ENCODE results near the gene RNPS1.
A peak's percentile ranks its signal among the peaks of the same experiment; 100 is the strongest.

The RNPS1 gene

DNA sequence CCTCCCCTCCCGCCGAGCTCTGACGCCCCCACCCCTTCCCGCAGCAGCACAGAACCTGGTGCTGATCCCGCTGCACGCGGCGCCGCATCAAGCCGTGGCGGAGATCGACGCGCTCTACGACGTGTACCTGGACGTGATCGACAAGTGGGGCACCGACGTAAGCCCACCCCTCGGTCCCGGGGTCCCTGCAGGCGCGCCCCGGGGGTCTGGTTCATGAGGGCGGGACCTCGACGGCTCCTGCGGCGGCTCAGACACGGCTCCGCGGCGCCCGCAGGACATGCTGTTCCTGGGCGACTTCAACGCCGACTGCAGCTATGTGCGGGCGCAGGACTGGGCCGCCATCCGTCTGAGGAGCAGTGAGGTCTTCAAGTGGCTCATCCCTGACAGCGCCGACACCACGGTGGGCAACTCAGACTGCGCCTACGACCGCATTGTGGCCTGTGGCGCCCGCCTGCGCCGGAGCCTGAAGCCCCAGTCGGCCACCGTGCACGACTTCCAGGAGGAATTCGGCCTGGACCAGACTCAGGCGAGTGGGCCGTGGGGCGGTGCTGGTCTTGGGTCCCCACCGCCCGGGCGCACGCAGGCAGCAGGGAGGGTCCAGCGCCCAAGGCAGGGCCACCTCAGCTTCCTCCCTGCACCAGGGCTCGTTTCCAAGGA, 30.3 kb downstream of the RNPS1 start:
- FAIRE-seq, result no peak
- TF ChIP-seq POLR2A (IDR thresholded peaks at IDR 0.05; ENCODE audit: low read depth, low read length) (no peak), TAF1 (IDR thresholded peaks at IDR 0.05; ENCODE audit: borderline replicate concordance, low read depth, low read length) (no peak), POLR2AphosphoS5 (IDR thresholded peaks at IDR 0.05; ENCODE audit: low read depth, low read length) (no peak)
- no peak for DNase-seq (ENCODE audit: insufficient read length)

DNA sequence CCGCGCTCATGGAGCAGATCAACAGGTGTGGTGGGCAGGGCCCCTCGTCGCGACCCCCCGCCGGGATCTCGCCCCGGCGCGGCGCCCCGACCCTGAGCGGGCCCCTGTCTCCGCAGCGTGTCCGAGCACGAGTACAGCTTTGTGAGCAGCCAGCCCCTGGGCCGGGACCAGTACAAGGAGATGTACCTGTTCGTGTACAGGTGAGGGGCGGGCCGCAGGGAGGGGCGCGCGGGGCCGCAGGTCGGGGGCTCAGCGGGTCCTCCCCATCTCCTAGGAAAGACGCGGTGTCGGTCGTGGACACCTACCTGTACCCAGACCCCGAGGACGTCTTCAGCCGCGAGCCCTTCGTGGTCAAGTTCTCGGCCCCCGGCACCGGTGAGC, 30.8 kb downstream of the RNPS1 start:
- peak; percentile 31 for DNase-seq (ENCODE audit: insufficient read length)
- no peak for FAIRE-seq
- TF ChIP-seq POLR2A (IDR thresholded peaks at IDR 0.05; ENCODE audit: low read depth, low read length) (no peak), POLR2AphosphoS5 (IDR thresholded peaks at IDR 0.05; ENCODE audit: low read depth, low read length) (no peak), TAF1 (IDR thresholded peaks at IDR 0.05; ENCODE audit: borderline replicate concordance, low read depth, low read length) (no peak)

DNA sequence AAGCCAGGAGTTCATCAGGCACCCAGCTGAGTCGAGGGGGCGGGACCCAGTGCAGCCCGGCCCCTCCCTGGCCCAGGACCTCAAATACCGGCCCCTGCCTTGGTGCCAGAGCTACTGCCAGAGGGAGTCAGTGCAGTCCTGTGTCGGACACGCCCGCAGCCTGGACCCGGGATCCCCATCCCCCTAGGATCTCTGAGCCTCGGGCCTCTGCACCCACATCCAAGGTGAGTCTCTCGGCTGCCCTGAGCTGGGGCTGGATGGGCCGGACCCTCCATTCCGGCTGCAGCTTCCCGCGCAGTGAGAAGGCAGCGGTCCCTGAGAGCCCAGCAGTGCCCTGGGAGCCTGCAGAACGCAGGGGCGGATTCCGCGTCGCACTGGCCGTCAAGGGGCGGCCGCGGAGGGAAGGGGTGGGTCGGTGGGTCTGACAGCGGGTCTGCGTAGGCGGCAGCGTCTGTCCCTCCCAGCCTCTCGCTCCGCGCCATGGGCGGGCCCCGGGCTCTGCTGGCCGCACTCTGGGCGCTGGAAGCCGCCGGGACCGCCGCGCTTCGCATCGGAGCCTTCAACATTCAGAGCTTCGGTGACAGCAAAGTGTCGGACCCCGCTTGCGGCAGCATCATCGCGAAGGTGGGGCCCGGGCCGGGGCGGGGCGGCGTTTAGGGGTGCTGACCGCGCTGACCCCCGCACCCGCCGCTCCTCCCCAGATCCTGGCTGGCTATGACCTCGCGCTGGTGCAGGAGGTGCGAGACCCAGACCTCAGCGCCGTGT, 31.4 kb downstream of the RNPS1 start, which contains the start of gene DNASE1L2:
DNASE1L2 (plus strand) TSS at position 108 of the 765 bp plus-strand sequence; CDS start at position 481, 373 bp downstream.
- TF ChIP-seq POLR2A (IDR thresholded peaks at IDR 0.05; ENCODE audit: low read depth, low read length) (no peak), POLR2AphosphoS5 (IDR thresholded peaks at IDR 0.05; ENCODE audit: low read depth, low read length) (no peak), TAF1 (IDR thresholded peaks at IDR 0.05; ENCODE audit: borderline replicate concordance, low read depth, low read length) (no peak)
- FAIRE-seq, result no peak
- no peak for DNase-seq (ENCODE audit: insufficient read length)

DNA sequence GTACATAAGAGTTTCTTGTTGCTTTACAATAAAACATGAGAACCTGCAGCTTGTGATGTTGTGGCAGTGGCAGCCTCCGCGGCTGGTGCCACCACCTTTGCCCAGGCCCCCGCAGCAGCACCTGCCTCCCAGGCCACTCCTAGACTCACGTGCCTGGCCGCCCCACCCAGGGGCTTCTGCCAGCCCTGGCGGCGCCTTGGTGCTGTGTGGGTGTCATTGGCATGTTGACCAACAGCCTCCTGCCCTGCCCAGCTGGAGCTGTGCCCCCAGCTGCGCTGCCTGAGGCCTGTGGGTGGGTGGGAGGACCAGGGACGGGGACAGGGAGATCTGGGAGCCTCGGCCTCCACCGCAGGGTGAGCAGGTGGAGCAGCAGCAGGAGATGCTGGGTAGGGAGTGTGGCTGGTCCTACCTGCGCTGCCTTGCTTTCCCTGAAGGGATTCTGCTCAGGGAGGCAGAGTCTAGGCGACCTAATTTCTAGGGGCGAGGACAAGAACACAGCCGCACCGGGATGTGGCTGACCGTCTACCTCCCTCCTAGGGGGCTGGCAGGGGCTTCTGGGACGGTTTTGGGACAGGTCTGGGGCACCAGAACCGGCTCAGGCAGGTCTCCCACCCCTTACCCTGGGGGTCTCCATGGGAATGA, 32.1 kb downstream of the RNPS1 start:
- DNase-seq (ENCODE audit: insufficient read length) (no peak), FAIRE-seq (no peak)
- no peak for TF ChIP-seq POLR2A (IDR thresholded peaks at IDR 0.05; ENCODE audit: low read depth, low read length)
- TF ChIP-seq POLR2AphosphoS5 (IDR thresholded peaks at IDR 0.05; ENCODE audit: low read depth, low read length), result 0 out of 2 replicates have a peak, but pooled peaks have one; percentile 5

DNA sequence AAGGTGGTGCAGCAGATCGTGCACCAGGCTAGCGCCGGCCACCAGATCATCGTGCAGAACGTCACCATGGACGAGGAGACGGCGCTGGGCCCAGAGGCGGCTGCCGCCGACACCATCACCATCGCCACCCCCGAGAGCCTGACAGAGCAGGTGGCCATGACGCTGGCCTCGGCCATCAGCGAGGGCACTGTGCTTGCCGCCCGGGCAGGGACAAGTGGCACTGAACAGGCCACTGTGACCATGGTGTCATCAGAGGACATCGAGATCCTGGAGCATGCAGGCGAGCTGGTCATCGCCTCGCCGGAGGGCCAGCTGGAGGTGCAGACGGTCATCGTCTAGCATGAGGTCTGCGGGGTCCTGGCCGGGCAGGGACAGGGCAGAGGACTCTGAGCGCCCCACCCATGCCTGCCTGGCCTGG, 32.7 kb downstream of the RNPS1 start:
- no peak for DNase-seq (ENCODE audit: insufficient read length)
- no peak for TF ChIP-seq TAF1 (IDR thresholded peaks at IDR 0.05; ENCODE audit: borderline replicate concordance, low read depth, low read length)
- TF ChIP-seq POLR2A (IDR thresholded peaks at IDR 0.05; ENCODE audit: low read depth, low read length), result no peak
- no peak for TF ChIP-seq POLR2AphosphoS5 (IDR thresholded peaks at IDR 0.05; ENCODE audit: low read depth, low read length)
- no peak for FAIRE-seq

DNA sequence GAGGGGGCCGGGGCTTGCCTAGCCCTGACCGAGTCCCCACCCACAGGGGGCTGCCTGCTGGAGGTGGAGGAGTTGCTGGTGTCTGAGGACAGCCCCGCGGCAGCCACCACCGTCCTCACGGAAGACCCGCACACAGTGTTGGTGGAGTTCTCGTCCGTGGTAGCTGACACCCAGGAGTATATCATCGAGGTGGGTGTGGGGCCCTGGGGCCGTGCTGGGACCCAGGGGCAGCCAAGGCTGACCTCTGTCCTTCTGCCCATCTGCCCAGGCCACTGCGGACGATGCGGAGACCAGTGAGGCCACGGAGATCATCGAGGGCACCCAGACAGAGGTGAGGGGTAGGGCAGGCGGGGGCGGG, 33.1 kb downstream of the RNPS1 start:
- no peak for TF ChIP-seq TAF1 (IDR thresholded peaks at IDR 0.05; ENCODE audit: borderline replicate concordance, low read depth, low read length)
- TF ChIP-seq POLR2AphosphoS5 (IDR thresholded peaks at IDR 0.05; ENCODE audit: low read depth, low read length), result no peak
- TF ChIP-seq POLR2A (IDR thresholded peaks at IDR 0.05; ENCODE audit: low read depth, low read length), result no peak
- DNase-seq (ENCODE audit: insufficient read length), result no peak
- FAIRE-seq, result no peak

DNA sequence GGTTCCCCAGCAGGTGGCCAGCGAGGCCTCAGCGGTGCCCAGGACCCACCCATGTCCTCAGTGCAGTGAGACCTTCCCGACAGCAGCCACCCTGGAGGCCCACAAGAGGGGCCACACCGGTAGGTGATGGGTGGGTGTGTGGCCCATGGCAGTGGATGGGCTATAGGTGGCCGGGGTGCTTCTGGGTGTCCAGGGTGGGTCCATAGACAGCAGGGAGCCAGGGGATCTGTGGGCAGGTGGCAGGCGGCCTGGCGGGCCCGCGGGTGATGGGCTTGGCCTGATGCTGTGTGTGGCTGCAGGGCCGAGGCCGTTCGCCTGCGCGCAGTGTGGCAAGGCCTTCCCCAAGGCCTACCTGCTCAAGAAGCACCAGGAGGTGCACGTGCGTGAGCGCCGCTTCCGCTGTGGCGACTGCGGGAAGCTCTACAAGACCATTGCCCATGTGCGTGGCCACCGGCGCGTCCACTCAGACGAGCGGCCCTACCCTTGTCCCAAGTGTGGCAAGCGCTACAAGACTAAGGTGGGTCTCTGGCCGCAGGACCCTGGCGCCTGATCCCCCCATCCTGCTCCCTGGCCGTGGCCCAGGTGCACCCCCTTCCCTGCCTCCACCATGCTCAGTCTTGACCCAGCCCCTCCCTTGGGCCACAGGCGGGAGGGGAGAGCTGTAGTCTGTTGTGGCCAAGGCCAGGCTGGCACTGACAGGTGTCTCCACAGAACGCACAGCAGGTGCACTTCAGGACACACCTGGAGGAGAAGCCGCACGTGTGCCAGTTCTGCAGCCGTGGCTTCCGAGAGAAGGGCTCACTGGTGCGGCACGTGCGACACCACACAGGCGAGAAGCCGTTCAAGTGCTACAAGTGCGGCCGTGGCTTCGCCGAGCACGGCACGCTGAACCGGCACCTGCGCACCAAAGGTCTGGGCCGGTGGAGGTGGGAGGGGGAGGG, 33.8 kb downstream of the RNPS1 start:
- peak; percentile 25; the same call in 1 of the 2 replicates for TF ChIP-seq POLR2AphosphoS5 (IDR thresholded peaks at IDR 0.05; ENCODE audit: low read depth, low read length)
- TF ChIP-seq TAF1 (IDR thresholded peaks at IDR 0.05; ENCODE audit: borderline replicate concordance, low read depth, low read length), result no peak
- DNase-seq (ENCODE audit: insufficient read length) (no peak), FAIRE-seq (no peak)

DNA sequence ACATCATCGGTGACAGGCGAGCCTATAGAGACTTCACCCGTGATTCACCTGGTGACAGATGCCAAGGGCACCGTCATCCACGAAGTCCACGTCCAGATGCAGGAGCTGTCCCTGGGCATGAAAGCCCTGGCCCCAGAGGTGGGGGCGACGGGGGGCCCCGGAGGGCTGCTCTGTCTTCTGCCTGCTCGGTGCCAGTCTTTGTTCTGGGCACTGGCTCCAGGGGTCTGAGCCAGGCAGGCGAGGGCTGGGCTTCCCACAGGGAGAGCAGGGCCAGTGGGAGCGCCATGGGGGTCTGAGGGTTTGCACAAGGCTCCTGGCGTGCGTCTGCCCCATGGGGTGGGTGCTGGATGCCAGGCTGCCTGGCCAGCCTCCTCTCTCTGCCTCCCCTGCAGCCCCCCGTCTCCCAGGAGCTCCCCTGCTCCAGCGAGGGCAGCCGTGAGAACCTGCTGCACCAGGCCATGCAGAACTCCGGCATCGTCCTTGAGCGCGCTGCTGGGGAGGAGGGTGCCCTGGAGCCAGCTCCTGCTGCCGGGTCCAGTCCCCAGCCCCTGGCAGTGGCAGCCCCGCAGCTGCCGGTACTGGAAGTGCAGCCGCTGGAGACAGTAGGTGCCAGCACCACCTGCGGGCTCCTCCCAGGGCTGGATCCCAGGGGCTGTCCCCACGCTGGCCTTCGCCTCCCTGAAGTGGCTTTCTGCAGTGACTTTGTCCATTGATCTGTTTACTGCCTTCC, 34.7 kb downstream of the RNPS1 start:
- no peak for FAIRE-seq
- no peak for DNase-seq (ENCODE audit: insufficient read length)
- no peak for TF ChIP-seq TAF1 (IDR thresholded peaks at IDR 0.05; ENCODE audit: borderline replicate concordance, low read depth, low read length)
- TF ChIP-seq POLR2AphosphoS5 (IDR thresholded peaks at IDR 0.05; ENCODE audit: low read depth, low read length), result no peak
- TF ChIP-seq POLR2A (IDR thresholded peaks at IDR 0.05; ENCODE audit: low read depth, low read length), result no peak

DNA sequence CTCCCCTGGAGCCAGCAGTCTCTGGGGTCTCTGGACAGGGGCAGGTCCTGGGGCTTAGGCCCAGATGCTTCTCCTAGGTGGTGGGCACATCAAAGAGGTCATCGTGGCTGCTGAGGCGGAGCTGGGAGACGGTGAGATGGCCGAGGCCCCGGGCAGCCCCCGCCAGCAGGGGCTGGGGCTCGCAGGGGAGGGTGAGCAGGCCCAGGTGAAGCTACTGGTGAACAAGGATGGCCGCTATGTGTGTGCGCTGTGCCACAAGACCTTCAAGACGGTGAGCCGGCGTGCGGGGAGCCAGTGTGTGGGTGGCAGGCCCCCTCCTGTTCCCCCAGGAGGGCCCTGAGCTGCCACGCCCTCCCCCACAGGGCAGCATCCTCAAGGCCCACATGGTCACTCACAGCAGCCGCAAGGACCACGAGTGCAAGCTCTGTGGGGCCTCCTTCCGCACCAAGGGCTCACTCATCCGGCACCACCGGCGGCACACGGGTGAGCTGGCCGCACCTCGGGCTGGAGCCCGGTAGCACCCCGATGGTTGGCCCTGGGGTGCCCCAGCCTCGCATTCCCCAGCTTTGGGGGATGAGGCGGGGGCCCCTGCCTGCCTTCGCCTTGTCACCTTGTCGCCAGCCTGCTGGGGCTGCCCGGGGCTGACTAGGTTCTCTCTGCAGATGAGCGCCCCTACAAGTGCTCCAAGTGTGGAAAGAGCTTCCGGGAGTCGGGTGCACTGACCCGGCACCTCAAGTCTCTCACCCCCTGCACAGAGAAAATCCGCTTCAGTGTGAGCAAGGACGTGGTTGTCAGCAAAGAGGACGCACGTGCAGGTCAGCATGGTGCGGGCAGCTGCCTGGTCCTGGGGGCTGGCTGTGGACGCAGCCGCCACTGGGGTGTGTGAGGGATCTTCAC, 35.6 kb downstream of the RNPS1 start:
- TF ChIP-seq POLR2A (IDR thresholded peaks at IDR 0.05; ENCODE audit: low read depth, low read length) (no peak), TAF1 (IDR thresholded peaks at IDR 0.05; ENCODE audit: borderline replicate concordance, low read depth, low read length) (no peak), POLR2AphosphoS5 (IDR thresholded peaks at IDR 0.05; ENCODE audit: low read depth, low read length) (no peak)
- no peak for DNase-seq (ENCODE audit: insufficient read length)
- no peak for FAIRE-seq

All from GM12892 (cell line).